ENCODE results near the gene XCR1.

XCR1 gene

GRCh38 chr3:46027021-46027705 lies at the start of gene XCR1:
Gene XCR1, minus strand, starts transcription at chr3:46027483. Its CDS starts 5,536 bp downstream, at chr3:46021947.
- no peak for DNase-seq (ENCODE audit: low read depth, low spot score)
- H3K4me3 ChIP-seq (ENCODE audit: low read depth, low read length): no peak within 1 kb of the TSS
- CTCF ChIA-PET: interaction anchor here (1.7 to 1.9 kb wide), 3 partner anchors 10 to 88 kb away, joined by 4 to 11 read pairs (median 5); no protein-coding TSS in a partner anchor
- POLR2A ChIA-PET: no interaction called here
- TF ChIP-seq, protein P1, sequence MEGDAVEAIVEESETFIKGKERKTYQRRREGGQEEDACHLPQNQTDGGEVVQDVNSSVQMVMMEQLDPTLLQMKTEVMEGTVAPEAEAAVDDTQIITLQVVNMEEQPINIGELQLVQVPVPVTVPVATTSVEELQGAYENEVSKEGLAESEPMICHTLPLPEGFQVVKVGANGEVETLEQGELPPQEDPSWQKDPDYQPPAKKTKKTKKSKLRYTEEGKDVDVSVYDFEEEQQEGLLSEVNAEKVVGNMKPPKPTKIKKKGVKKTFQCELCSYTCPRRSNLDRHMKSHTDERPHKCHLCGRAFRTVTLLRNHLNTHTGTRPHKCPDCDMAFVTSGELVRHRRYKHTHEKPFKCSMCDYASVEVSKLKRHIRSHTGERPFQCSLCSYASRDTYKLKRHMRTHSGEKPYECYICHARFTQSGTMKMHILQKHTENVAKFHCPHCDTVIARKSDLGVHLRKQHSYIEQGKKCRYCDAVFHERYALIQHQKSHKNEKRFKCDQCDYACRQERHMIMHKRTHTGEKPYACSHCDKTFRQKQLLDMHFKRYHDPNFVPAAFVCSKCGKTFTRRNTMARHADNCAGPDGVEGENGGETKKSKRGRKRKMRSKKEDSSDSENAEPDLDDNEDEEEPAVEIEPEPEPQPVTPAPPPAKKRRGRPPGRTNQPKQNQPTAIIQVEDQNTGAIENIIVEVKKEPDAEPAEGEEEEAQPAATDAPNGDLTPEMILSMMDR (IDR thresholded peaks at IDR 0.05; ENCODE audit: insufficient read depth, low read length, missing control alignments): no peak

DNA sequence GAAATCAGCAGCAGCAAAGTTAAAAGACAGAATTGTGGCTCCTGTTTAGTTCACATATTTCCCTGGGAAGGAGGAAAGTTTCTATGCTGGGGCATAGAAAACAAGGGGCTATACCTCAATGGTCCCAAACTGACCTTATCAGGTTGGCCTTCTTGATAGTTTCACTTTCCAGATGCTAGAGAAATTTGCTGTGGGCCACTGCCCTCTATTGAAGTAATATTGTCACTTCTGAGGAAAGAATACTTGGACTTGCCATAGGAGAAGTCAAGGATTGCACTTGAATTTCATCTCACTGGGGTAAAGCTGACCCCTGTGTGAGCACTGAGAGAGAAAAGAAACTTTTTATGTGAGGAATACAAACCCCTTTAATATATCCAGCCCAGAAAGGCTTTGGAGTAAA lies 49.3 kb upstream of the XCR1 start:
- H3K4me3 ChIP-seq (ENCODE audit: low read depth, low read length): no peak overlapping the region
- TF ChIP-seq, protein P1 (IDR thresholded peaks at IDR 0.05; ENCODE audit: insufficient read depth, low read length, missing control alignments): peak; percentile 4
- ChIA-PET CTCF (interaction anchor here (0.9 to 17.2 kb wide), 17 partner anchors 11 to 566 kb away, joined by 3 to 918 read pairs (median 17); partner anchors contain the start of genes CXCR6 and LZTFL1), POLR2A (interaction anchor here (0.5 kb wide), 1 partner anchor 104 kb away, joined by 3 read pairs; no protein-coding TSS in a partner anchor)
- DNase-seq (ENCODE audit: low read depth, low spot score): no peak

DNA sequence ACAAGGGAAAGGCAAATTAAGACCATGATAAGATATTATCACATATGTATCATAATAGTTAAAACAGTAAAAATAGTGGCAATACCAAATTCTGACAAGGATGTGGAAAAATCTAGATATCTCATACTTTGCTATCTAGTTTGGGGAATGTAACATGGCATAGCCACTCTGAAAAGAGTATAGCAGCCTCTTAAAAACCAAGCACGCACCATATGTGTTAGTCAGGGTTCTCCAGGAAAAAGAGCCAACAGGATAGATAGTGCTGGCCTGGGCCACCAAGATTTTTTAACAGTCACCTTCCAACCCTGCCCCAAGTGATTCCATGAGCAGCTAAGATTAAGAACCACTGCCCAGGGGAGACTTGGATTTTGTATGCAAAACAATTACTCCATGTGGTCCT lies 48.5 kb upstream of the XCR1 start:
- ChIA-PET CTCF (interaction anchor here (0.9 to 17.2 kb wide), 12 partner anchors 10 to 321 kb away, joined by 3 to 918 read pairs (median 11); partner anchors contain the start of gene CXCR6), POLR2A (no interaction called here)
- H3K4me3 ChIP-seq (ENCODE audit: low read depth, low read length): no peak overlapping the region
- no peak for DNase-seq (ENCODE audit: low read depth, low spot score)
- TF ChIP-seq, protein P1 (IDR thresholded peaks at IDR 0.05; ENCODE audit: insufficient read depth, low read length, missing control alignments): no peak

DNA sequence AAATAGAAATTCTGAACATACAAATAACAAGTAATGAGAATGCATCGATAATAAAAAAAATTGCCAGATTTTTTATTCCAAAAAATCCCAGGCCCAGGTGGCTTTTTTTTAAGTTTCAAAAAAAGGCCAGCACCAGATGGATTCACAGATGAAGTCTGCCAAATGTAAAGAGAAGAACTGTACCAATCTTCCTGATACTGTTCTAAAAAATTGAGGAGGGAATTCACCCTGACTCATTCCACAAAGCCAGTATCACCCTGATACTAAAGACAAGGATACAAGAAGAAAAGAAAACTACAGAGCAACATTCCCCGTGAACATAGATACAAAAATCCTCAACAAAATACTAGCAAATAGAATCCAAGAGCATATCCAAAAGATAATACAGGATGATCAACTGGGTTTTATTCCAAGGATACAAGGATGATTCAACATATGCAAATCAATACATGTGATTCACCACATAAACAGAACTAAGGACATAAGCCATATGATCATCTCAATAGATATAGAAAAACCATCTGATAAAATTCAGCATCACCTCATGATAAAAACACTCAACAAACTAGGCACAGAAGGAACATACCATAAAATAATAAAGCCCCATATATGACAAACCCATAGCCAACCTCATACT lies 44.1 kb upstream of the XCR1 start:
- ChIA-PET POLR2A (no interaction called here), CTCF (interaction anchor here (2.2 kb wide), 1 partner anchor 132 kb away, joined by 12 read pairs; no protein-coding TSS in a partner anchor)
- TF ChIP-seq, protein P1 (IDR thresholded peaks at IDR 0.05; ENCODE audit: insufficient read depth, low read length, missing control alignments): no peak
- no peak for DNase-seq (ENCODE audit: low read depth, low spot score)
- H3K4me3 ChIP-seq (ENCODE audit: low read depth, low read length): no peak overlapping the region

DNA sequence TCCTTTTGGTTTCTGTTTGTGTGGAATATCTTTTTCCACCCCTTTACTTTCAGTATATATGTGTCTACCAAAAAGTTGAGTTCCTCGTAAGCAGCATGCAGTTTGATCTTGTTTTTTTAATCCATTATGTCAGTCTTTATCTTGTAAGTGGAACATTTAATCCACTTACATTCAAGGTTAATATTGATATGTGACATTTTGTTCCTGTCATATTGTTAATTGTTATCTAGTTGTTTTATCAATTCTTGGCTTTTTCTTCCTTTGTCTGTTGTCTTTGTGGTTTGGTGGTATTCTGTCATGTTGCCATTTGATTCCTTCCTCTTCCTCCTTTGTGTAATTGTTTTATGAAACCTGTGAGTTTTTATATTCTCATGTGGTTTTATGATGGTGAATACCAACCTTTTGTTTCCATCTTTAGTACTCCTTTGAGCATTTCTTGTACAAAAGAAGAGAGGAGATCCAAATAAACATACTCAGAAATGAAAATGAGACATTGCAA lies 43.4 kb upstream of the XCR1 start:
- TF ChIP-seq, protein P1 (IDR thresholded peaks at IDR 0.05; ENCODE audit: insufficient read depth, low read length, missing control alignments): no peak
- ChIA-PET CTCF (interaction anchor here (10.3 kb wide), 1 partner anchor 8 kb away, joined by 118 read pairs; no protein-coding TSS in a partner anchor), POLR2A (no interaction called here)
- no peak overlapping the region for H3K4me3 ChIP-seq (ENCODE audit: low read depth, low read length)
- DNase-seq (ENCODE audit: low read depth, low spot score): no peak

DNA sequence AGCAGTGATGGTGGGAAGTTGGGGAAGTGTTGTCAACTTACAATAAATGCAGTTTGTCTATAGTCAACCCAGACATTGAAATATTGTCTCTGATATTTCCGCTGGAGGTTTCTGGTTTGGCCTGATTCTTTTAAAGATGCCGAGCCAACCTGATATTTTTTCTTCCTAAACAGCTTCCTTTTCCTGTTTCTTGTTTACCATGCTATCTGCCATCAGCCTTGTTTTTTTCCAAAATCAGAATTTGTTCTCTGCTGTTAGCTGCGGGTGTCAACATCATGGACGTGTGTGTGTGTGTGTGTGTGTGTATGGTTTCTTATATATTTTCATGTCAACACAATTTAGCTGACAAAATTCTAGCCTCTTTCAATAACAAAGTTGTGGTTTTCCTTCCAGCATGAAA lies 41.2 kb upstream of the XCR1 start:
- ChIA-PET CTCF (interaction anchor here (1.0 to 10.3 kb wide), 3 partner anchors 10 to 140 kb away, joined by 3 to 118 read pairs (median 27); no protein-coding TSS in a partner anchor), POLR2A (no interaction called here)
- TF ChIP-seq, protein P1 (IDR thresholded peaks at IDR 0.05; ENCODE audit: insufficient read depth, low read length, missing control alignments): no peak
- DNase-seq (ENCODE audit: low read depth, low spot score): no peak
- no peak overlapping the region for H3K4me3 ChIP-seq (ENCODE audit: low read depth, low read length)

Data from AG04449 (cell line).